NCI-H446 treated with DMSO at 0.1 percent for 48 hours (cell line): ENCODE data around the gene NBDY.
"Not testable (repeated sequence)": the region's sequence is repeated elsewhere in the genome, so short reads cannot be mapped to it uniquely, and the experiment has no call there.

Source experiments
- DNase-seq: peaks from one replicate; lab custom pipeline; 2025; lab: John Stamatoyannopoulos, UW

NBDY gene

GRCh38 chrX:56802428-56802827 lies 73.4 kb downstream of the NBDY start:
- DNase-seq: no peak

GRCh38 chrX:56802921-56803849 lies 74.1 kb downstream of the NBDY start:
- peak; percentile 1 for DNase-seq

GRCh38 chrX:56803850-56804681 lies 75.0 kb downstream of the NBDY start:
- no peak for DNase-seq

- DNase-seq: no peak
Observed at GRCh38 chrX:56804867-56805266, 75.8 kb downstream of the NBDY start.

GRCh38 chrX:56805399-56805798 lies 76.4 kb downstream of the NBDY start:
- no peak for DNase-seq

GRCh38 chrX:56806176-56806575 lies 77.1 kb downstream of the NBDY start:
- DNase-seq: not testable (repeated sequence)

- DNase-seq: no peak
Observed at GRCh38 chrX:56811599-56811998, 82.6 kb downstream of the NBDY start.

- no peak for DNase-seq
Observed at GRCh38 chrX:56812515-56813105, 83.6 kb downstream of the NBDY start.

GRCh38 chrX:56813318-56813837 lies 84.3 kb downstream of the NBDY start:
- DNase-seq: no peak

GRCh38 chrX:56817179-56817578 lies 88.1 kb downstream of the NBDY start:
- DNase-seq: no peak

- DNase-seq: no peak
Observed at GRCh38 chrX:56826020-56826419, 97.0 kb downstream of the NBDY start.

- no peak for DNase-seq
Observed at GRCh38 chrX:56833626-56834025, 104.6 kb downstream of the NBDY start.

- no peak for DNase-seq
Observed at GRCh38 chrX:56853436-56853835, 124.4 kb downstream of the NBDY start.

GRCh38 chrX:56857042-56857441 lies 128.0 kb downstream of the NBDY start:
- DNase-seq: no peak

GRCh38 chrX:56860888-56861287 lies 131.8 kb downstream of the NBDY start:
- no peak for DNase-seq
